ENCODE results near the gene FRMPD1. TPM values are rescaled to one million over a fixed set of nuclear protein-coding genes. Genes with fewer than 3 reads are reported as not detected.

The FRMPD1 gene
- total RNA-seq, 1 experiment from 2014 or later = 0.26 TPM

DNA sequence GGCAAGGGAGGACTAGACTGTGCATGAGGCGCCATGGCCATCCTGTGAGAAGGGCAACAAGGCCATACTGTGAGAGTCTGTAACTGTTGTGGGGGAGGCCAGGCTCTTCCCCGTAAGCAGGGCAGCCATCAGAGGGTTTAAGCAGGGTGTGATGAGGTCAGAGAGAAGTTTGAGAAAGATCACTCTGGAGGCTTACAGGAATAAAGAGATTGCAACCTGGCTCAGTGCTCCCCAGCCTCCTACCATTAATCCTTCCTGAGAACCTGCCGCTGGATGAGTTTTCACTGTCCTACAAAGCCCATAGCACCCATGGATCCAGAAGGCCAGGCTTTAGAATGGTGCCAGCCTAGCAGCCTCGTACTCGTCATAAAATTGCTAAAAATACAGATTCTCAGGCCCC lies 88.5 kb downstream of the FRMPD1 start (continued):
- TF ChIP-seq AFF4 (CRISPR knock-in tag; IDR thresholded peaks at IDR 0.05; ENCODE audit: borderline replicate concordance) = no peak
- TF ChIP-seq MAX (CRISPR knock-in tag; IDR thresholded peaks at IDR 0.05) = no peak
- no peak for TF ChIP-seq RORB (CRISPR knock-in tag; IDR thresholded peaks at IDR 0.05)
- TF ChIP-seq ETV6 (CRISPR knock-in tag; IDR thresholded peaks at IDR 0.05) = no peak
- no peak for TF ChIP-seq TEAD1 (CRISPR knock-in tag; IDR thresholded peaks at IDR 0.05)
- no peak for TF ChIP-seq ZBTB21 (CRISPR knock-in tag; IDR thresholded peaks at IDR 0.05; ENCODE audit: borderline replicate concordance)
- TF ChIP-seq SMAD3 (CRISPR knock-in tag; IDR thresholded peaks at IDR 0.05; ENCODE audit: borderline replicate concordance) = no peak
- no peak for TF ChIP-seq ELF4 (CRISPR knock-in tag; IDR thresholded peaks at IDR 0.05; ENCODE audit: low read depth)

GRCh38 chr9:37740128-37740527 lies 89.4 kb downstream of the FRMPD1 start:
- TF ChIP-seq RELA (CRISPR knock-in tag; IDR thresholded peaks at IDR 0.05; ENCODE audit: borderline replicate concordance) (no peak), SP1 (CRISPR knock-in tag; conservative IDR thresholded peaks at IDR 0.05) (no peak), HMGXB4 (CRISPR knock-in tag; IDR thresholded peaks at IDR 0.05) (no peak), GTF2I (CRISPR knock-in tag; conservative IDR thresholded peaks at IDR 0.05) (no peak), JUN (CRISPR knock-in tag; IDR thresholded peaks at IDR 0.05) (no peak), CBFB (CRISPR knock-in tag; IDR thresholded peaks at IDR 0.05; ENCODE audit: low read depth) (no peak), NR1H2 (CRISPR knock-in tag; IDR thresholded peaks at IDR 0.05) (no peak)

DNA sequence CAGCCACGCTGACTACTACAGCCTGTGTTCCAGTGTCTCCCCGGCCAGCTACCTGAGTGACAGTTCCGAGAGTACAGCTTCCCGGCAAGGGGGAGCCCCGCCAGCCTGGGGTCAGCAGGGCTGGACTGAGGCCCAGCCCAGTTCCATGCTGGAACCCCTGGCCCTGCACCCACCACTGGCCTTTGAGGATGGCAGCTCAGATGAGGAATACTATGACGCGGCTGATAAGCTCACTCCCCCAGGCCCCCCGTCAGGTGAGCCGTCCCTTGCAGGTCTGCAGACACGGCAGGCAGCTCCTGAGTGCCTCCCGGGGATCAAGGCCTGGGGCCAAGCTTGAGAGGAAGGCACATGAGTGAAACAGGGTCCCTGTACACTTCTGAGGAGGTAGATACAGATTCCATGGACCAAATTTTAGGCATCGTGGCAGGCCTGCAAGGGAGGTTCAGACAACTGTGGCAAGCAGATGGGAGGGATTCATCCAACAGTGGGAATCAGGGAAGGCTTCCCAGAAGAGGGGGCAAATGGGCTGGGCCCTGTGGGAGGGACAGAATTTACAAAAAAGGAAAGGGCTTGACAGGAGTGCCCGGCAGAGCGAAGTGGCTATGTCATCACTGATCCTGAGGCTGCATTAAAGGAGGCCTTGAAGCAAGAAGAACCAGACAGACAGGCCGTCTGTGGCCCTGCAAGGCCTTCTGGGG lies 90.0 kb downstream of the FRMPD1 start:
- H3K4me1 Mint-ChIP-seq = no peaks in the 10 kb centered on the region

More at GRCh38 chr9:37740128-37740527, 89.4 kb downstream of the FRMPD1 start:
- H3K4me1 Mint-ChIP-seq = no peaks in the 10 kb centered on the region
- ChIA-PET CTCF (no interaction called here), POLR2A (no interaction called here)
- ATAC-seq (no peak), DNase-seq (ENCODE audit: low spot score) (no peak)
- no peaks in the 10 kb centered on the region; the same call in 1 of the 2 replicates for H3K27me3 Mint-ChIP-seq (ENCODE audit: low read depth)
- H3K27ac Mint-ChIP-seq = no peak overlapping the region
- no peaks in the 10 kb centered on the region for H3K9me3 Mint-ChIP-seq
- no peak overlapping the region for H3K4me3 Mint-ChIP-seq
- no peaks in the 10 kb centered on the region for H3K36me3 Mint-ChIP-seq

More for the DNA sequence above, 90.0 kb downstream of the FRMPD1 start:
- ChIA-PET CTCF (no interaction called here), POLR2A (no interaction called here)
- H3K27me3 Mint-ChIP-seq (ENCODE audit: low read depth) = no peaks in the 10 kb centered on the region; the same call in 1 of the 2 replicates
- DNase-seq (ENCODE audit: low spot score) = no peak
- no peak overlapping the region for H3K4me3 Mint-ChIP-seq
- no peak for ATAC-seq
- no peaks in the 10 kb centered on the region for H3K36me3 Mint-ChIP-seq
- TF ChIP-seq ZNF396 (CRISPR knock-in tag; IDR thresholded peaks at IDR 0.05; ENCODE audit: borderline replicate concordance) (no peak), EMX1 (CRISPR knock-in tag; IDR thresholded peaks at IDR 0.05) (no peak), MAX (CRISPR knock-in tag; IDR thresholded peaks at IDR 0.05) (no peak), NR1H2 (CRISPR knock-in tag; IDR thresholded peaks at IDR 0.05) (no peak), ZNF263 (CRISPR knock-in tag; IDR thresholded peaks at IDR 0.05; ENCODE audit: low read depth) (no peak), ZBTB21 (CRISPR knock-in tag; IDR thresholded peaks at IDR 0.05; ENCODE audit: borderline replicate concordance) (no peak), GRHL2 (CRISPR knock-in tag; IDR thresholded peaks at IDR 0.05; ENCODE audit: insufficient replicate concordance, severe bottlenecking) (no peak), ZSCAN18 (CRISPR knock-in tag; IDR thresholded peaks at IDR 0.05) (no peak), SMAD3 (CRISPR knock-in tag; IDR thresholded peaks at IDR 0.05; ENCODE audit: borderline replicate concordance) (no peak), ZNF671 (CRISPR knock-in tag; IDR thresholded peaks at IDR 0.05) (no peak)
- TF ChIP-seq, protein P1, sequence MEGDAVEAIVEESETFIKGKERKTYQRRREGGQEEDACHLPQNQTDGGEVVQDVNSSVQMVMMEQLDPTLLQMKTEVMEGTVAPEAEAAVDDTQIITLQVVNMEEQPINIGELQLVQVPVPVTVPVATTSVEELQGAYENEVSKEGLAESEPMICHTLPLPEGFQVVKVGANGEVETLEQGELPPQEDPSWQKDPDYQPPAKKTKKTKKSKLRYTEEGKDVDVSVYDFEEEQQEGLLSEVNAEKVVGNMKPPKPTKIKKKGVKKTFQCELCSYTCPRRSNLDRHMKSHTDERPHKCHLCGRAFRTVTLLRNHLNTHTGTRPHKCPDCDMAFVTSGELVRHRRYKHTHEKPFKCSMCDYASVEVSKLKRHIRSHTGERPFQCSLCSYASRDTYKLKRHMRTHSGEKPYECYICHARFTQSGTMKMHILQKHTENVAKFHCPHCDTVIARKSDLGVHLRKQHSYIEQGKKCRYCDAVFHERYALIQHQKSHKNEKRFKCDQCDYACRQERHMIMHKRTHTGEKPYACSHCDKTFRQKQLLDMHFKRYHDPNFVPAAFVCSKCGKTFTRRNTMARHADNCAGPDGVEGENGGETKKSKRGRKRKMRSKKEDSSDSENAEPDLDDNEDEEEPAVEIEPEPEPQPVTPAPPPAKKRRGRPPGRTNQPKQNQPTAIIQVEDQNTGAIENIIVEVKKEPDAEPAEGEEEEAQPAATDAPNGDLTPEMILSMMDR (IDR thresholded peaks at IDR 0.05) = no peak
- TF ChIP-seq, protein P2, sequence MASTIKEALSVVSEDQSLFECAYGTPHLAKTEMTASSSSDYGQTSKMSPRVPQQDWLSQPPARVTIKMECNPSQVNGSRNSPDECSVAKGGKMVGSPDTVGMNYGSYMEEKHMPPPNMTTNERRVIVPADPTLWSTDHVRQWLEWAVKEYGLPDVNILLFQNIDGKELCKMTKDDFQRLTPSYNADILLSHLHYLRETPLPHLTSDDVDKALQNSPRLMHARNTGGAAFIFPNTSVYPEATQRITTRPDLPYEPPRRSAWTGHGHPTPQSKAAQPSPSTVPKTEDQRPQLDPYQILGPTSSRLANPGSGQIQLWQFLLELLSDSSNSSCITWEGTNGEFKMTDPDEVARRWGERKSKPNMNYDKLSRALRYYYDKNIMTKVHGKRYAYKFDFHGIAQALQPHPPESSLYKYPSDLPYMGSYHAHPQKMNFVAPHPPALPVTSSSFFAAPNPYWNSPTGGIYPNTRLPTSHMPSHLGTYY (CRISPR knock-in tag; IDR thresholded peaks at IDR 0.05) = no peak
- H3K9me3 Mint-ChIP-seq = no peaks in the 10 kb centered on the region
- H3K27ac Mint-ChIP-seq = no peak overlapping the region
